Aorta (tissue), 5 donors: ENCODE measurements around the gene TNS4. TPM values are rescaled to one million over a fixed set of nuclear protein-coding genes. Genes with fewer than 3 reads are reported as not detected.

Experiments used
- ATAC-seq: fragments of 200-7000 bp; cut with Tn5 transposase; one replicate; pipeline ENCODE4 v1.9.1; 2022; ENCODE audit warnings: moderate library complexity; ENCODE audit not compliant: low FRiP score
- DNase-seq, 2 donors: peaks; one replicate each; pipeline ENCODE4 v3.0.0-alpha.2; 2020
- H3K27ac ChIP-seq, 2 donors: one replicate each; pipeline ENCODE4 v1.5.1; 2013; ENCODE audit warnings: low read length in 2 of 2, mild to moderate bottlenecking in 2 of 2, moderate library complexity in 2 of 2, control low read depth in 1 of 2, inconsistent platforms in 1 of 2, low read depth in 1 of 2
- H3K27me3 ChIP-seq, 2 donors: one replicate each; pipeline ENCODE4 v1.6.1; 2013; ENCODE audit warnings: control low read depth in 1 of 2, low read length in 1 of 2, mild to moderate bottlenecking in 1 of 2, moderate library complexity in 1 of 2; ENCODE audit not compliant: insufficient read depth in 2 of 2, control insufficient read depth in 1 of 2
- H3K36me3 ChIP-seq, 2 donors: one replicate each; pipeline ENCODE4 v1.6.1; 2013; ENCODE audit warnings: control low read depth in 1 of 2, low read length in 1 of 2, mild to moderate bottlenecking in 1 of 2; ENCODE audit not compliant: insufficient read depth in 2 of 2, control insufficient read depth in 1 of 2
- H3K4me1 ChIP-seq, 2 donors: one replicate each; pipeline ENCODE4 v1.6.1; 2013; ENCODE audit warnings: low read length in 2 of 2, control low read depth in 1 of 2, mild to moderate bottlenecking in 1 of 2, moderate library complexity in 1 of 2; ENCODE audit not compliant: insufficient read depth in 2 of 2, control insufficient read depth in 1 of 2
- H3K4me3 ChIP-seq, 2 donors: one replicate each; pipeline ENCODE4 v1.5.1; 2013; ENCODE audit warnings: low read length in 2 of 2, control low read depth in 1 of 2, mild to moderate bottlenecking in 1 of 2
- H3K9me3 ChIP-seq: one replicate; pipeline ENCODE4 v1.6.1; 2013; ENCODE audit warnings: mild to moderate bottlenecking, low read length; ENCODE audit not compliant: control insufficient read depth
- WGBS, 2 donors: extraction: QIAGEN DNeasy Blood & Tissue Kit; methylation state at CpG; one replicate each; pipeline ENCODE4 v1.1.7; 2013; 5-methylcytosine and 5-hydroxymethylcytosine counted together
- intact Hi-C, 2 donors: fragments of 100-400 bp; cut with DNase I; formaldehyde crosslinking; loops; one replicate each; pipeline versions ENCODE4 v1.14.2 to v1.15.0; 2022
- polyA plus RNA-seq, 2 donors: library from polyadenylated mRNA; stranded (reverse); fragments of 200-250 nt; gene quantifications; one replicate each; pipeline ENCODE4 v1.2.3, GENCODE V29; 2013
- total RNA-seq, 2 donors: library from RNA; stranded (reverse); fragmentation: NEBNext Ultra II Directional; extraction: Animal tissue kit (Norgen Biotek cat#: 25700); gene quantifications; one replicate each; pipeline ENCODE4 v1.2.1, GENCODE V29; 2021
- donor health status: healthy with polysubstance abuse.
- donor health status: Bipolar disorder and iron deficiency.
- donor health status: DM: no; HTN: no; CAD: no.
- donor health status: DM: no; HTN: no; CAD: no.
- donor health status: DM: yes; HTN: yes; CAD: no.

The TNS4 gene
- total and polyA plus RNA-seq, 4 donors, result 0.05 to 0.39 TPM; not detected in 2

- intact Hi-C loops, result no loop called here
- no peaks in the 10 kb centered on the region for H3K36me3 ChIP-seq
- WGBS, 2 donors, result 76 to 82% methylated on average over 5 of the region's 5 CpGs
- H3K27me3 ChIP-seq, result no peaks in the 10 kb centered on the region
- no peaks in the 10 kb centered on the region for H3K9me3 ChIP-seq
- H3K4me1 ChIP-seq, result peaks cover 0 to 2% of the 10 kb centered on the region in 2 donors
- ATAC-seq, result no peak
- no peak overlapping the region for H3K4me3 ChIP-seq
- no peak for DNase-seq
- no peak overlapping the region for H3K27ac ChIP-seq
Measured at GRCh38 chr17:40495140-40495539, 6.3 kb downstream of the TNS4 start.

GRCh38 chr17:40493697-40494096 is 7.7 kb downstream of the TNS4 start:
- Histone ChIP-seq H3K27me3 (no peaks in the 10 kb centered on the region), H3K36me3 (no peaks in the 10 kb centered on the region), H3K27ac (no peak overlapping the region), H3K9me3 (no peaks in the 10 kb centered on the region), H3K4me1 (no peaks in the 10 kb centered on the region), H3K4me3 (no peak overlapping the region)
- WGBS, 2 donors, result 53 to 64% methylated on average over 4 of the region's 4 CpGs
- intact Hi-C loops, result no loop called here
- no peak for DNase-seq
- ATAC-seq, result no peak

- 78 to 79% methylated on average over 7 of the region's 7 CpGs for WGBS, 2 donors
- intact Hi-C loops, result no loop called here
- no peaks in the 10 kb centered on the region for H3K4me1 ChIP-seq
- no peak for ATAC-seq
- no peaks in the 10 kb centered on the region for H3K36me3 ChIP-seq
- H3K4me3 ChIP-seq, result no peak overlapping the region
- H3K9me3 ChIP-seq, result no peaks in the 10 kb centered on the region
- H3K27me3 ChIP-seq, result no peaks in the 10 kb centered on the region
- no peak for DNase-seq
- no peak overlapping the region for H3K27ac ChIP-seq
Measured at GRCh38 chr17:40491486-40491885, 9.9 kb downstream of the TNS4 start.

DNA sequence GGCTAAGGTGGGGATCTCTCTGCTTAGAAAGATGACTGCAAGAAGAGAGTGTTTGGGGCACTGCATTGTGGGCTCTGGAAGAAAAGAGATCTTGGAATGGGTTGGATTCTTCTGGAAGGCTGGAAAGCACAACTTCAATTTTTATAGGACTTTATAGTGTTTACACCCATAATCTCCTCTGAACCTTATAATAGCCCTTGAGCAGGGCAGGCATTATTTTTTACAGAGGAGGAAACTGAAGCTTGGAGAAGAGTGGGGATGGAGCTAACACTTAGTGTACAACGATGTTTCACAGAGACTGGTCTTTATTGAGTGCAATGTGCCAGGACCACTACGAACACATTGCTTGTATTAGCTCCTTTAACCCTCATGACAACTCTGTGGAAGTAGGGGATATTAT is 10.4 kb downstream of the TNS4 start:
- H3K9me3 ChIP-seq, result no peaks in the 10 kb centered on the region
- DNase-seq (no peak), ATAC-seq (no peak)
- H3K4me3 ChIP-seq, result no peak overlapping the region
- no peaks in the 10 kb centered on the region for H3K27me3 ChIP-seq
- intact Hi-C loops, result no loop called here
- no peak overlapping the region for H3K27ac ChIP-seq
- no peaks in the 10 kb centered on the region for H3K4me1 ChIP-seq
- WGBS, 2 donors, result 86 to 87% methylated on average over 2 of the region's 2 CpGs
- H3K36me3 ChIP-seq, result no peaks in the 10 kb centered on the region

- Histone ChIP-seq H3K36me3 (no peaks in the 10 kb centered on the region), H3K27ac (no peak overlapping the region), H3K9me3 (no peaks in the 10 kb centered on the region), H3K4me1 (no peaks in the 10 kb centered on the region), H3K27me3 (no peaks in the 10 kb centered on the region), H3K4me3 (no peak overlapping the region)
- DNase-seq (peak in 1 of 2 donors; percentile 70), ATAC-seq (peak; percentile 58)
- WGBS, 2 donors, result 72 to 86% methylated on average over 5 of the region's 5 CpGs
- intact Hi-C loops, result no loop called here
Measured at GRCh38 chr17:40490289-40490853, 11.1 kb downstream of the TNS4 start.

- no peaks in the 10 kb centered on the region for H3K36me3 ChIP-seq
- H3K4me1 ChIP-seq, result no peaks in the 10 kb centered on the region
- 40 to 42% methylated on average over 7 of the region's 7 CpGs for WGBS, 2 donors
- intact Hi-C loops, result no loop called here
- H3K27me3 ChIP-seq, result no peaks in the 10 kb centered on the region
- no peak for DNase-seq
- no peaks in the 10 kb centered on the region for H3K9me3 ChIP-seq
- H3K27ac ChIP-seq, result no peak overlapping the region
- no peak overlapping the region for H3K4me3 ChIP-seq
- no peak for ATAC-seq
Measured at GRCh38 chr17:40487371-40488020, 13.9 kb downstream of the TNS4 start.

- H3K27me3 ChIP-seq, result no peaks in the 10 kb centered on the region
- no peaks in the 10 kb centered on the region for H3K9me3 ChIP-seq
- DNase-seq, result no peak
- H3K27ac ChIP-seq, result no peak overlapping the region
- intact Hi-C loops, result no loop called here
- no peak overlapping the region for H3K4me3 ChIP-seq
- no peaks in the 10 kb centered on the region for H3K36me3 ChIP-seq
- WGBS, 2 donors, result 91 to 93% methylated on average over 12 of the region's 12 CpGs
- H3K4me1 ChIP-seq, result no peaks in the 10 kb centered on the region
- no peak for ATAC-seq
Measured at GRCh38 chr17:40486522-40487370, 14.7 kb downstream of the TNS4 start.

DNA sequence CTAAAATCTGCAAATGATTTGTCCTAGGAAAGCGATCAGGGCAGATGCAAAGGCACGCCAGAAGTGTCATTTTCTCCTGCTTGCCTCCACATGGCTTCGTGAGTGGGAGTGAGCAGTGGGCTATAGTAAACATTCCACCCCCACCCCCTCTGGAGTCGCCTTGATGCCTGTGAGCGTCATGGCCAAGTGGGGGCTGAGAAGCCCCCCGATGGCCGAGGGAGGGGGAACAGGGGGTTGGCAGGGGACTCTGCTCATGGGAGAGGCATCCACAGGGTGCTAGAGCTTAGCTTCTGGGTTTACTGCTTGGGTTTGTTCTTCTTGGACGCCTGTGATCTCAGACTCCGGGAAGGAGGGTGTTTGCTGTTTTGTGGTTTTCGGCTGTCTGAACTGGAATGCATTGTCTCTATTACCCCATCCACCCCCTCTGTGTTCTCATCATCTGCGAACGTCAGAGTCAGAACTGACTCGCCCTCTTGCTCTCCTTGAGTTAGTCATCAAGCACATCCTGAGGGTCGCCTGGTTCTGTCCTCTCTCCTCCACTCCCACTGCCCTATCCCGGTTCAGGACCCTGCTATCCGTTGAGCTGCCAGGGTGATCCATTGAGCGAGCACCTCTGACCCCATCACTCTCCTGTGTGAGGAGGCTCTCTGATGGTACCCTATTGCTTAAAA is 15.4 kb downstream of the TNS4 start:
- no peak for DNase-seq
- WGBS, 2 donors, result 74% methylated on average over 17 of the region's 17 CpGs

More for the DNA sequence above, 15.4 kb downstream of the TNS4 start:
- Histone ChIP-seq H3K27me3 (no peaks in the 10 kb centered on the region), H3K27ac (no peak overlapping the region), H3K9me3 (no peaks in the 10 kb centered on the region), H3K4me3 (no peak overlapping the region), H3K4me1 (no peaks in the 10 kb centered on the region), H3K36me3 (no peaks in the 10 kb centered on the region)
- peak; percentile 49 for ATAC-seq
- intact Hi-C loops, result no loop called here
